Measurements from ENCODE around the gene RAD51B.

Gene RAD51B

GRCh38 chr14:68458840-68459469, 639.4 kb downstream of the RAD51B start:
- DNase-seq = peak; percentile 62

GRCh38 chr14:68459480-68460136, 640.0 kb downstream of the RAD51B start:
- DNase-seq = no peak

GRCh38 chr14:68460541-68460940, 641.0 kb downstream of the RAD51B start:
- DNase-seq = no peak

GRCh38 chr14:68461086-68461485, 641.5 kb downstream of the RAD51B start:
- DNase-seq = no peak

- no peak for DNase-seq
These were observed 643.1 kb downstream of the RAD51B start for GRCh38 chr14:68462683-68463082.

GRCh38 chr14:68463299-68463698, 643.7 kb downstream of the RAD51B start:
- DNase-seq = no peak

GRCh38 chr14:68463705-68464374, 644.3 kb downstream of the RAD51B start:
- no peak for DNase-seq

GRCh38 chr14:68464711-68465110, 645.1 kb downstream of the RAD51B start:
- no peak for DNase-seq

- DNase-seq = no peak
These were observed 647.0 kb downstream of the RAD51B start for GRCh38 chr14:68466491-68466977.

- no peak for DNase-seq
These were observed 647.8 kb downstream of the RAD51B start for GRCh38 chr14:68467425-68467824.

GRCh38 chr14:68468437-68469207, 649.0 kb downstream of the RAD51B start:
- no peak for DNase-seq

GRCh38 chr14:68469208-68469713, 649.7 kb downstream of the RAD51B start:
- no peak for DNase-seq

- DNase-seq = no peak
These were observed 650.8 kb downstream of the RAD51B start for GRCh38 chr14:68470361-68470760.

GRCh38 chr14:68471029-68471963, 651.7 kb downstream of the RAD51B start:
- DNase-seq = no peak

- DNase-seq = no peak
These were observed 652.5 kb downstream of the RAD51B start for GRCh38 chr14:68471964-68472508.

GRCh38 chr14:68473069-68473468, 653.5 kb downstream of the RAD51B start:
- no peak for DNase-seq

- DNase-seq = no peak
These were observed 654.2 kb downstream of the RAD51B start for GRCh38 chr14:68473794-68474193.

- DNase-seq = no peak
These were observed 655.2 kb downstream of the RAD51B start for GRCh38 chr14:68474741-68475140.

GRCh38 chr14:68475802-68476201, 656.2 kb downstream of the RAD51B start:
- DNase-seq = no peak

- no peak for DNase-seq
These were observed 656.9 kb downstream of the RAD51B start for GRCh38 chr14:68476212-68477109.

GRCh38 chr14:68477110-68477455, 657.5 kb downstream of the RAD51B start:
- DNase-seq = no peak
